ENCODE measurements around the gene ARPP21.

DNA sequence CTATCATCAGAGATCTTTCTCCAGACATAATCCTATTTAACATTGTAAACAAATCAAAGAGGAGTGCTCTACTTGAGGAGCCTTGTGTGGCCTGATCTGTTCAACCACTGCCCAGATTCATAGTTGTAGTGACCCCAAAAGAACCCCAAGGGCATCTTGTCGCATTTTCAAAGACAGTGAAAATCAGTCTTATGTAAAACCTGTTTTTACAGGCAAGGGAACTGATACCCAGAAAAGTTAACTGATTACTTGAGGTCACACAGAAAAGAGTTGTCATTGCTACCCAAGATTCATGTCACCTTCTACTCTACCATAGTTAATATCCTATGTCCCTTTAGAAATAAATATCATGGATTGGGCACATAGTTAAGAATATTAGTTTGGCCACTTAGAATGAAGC, 40.5 kb upstream of the ARPP21 start:
- TF ChIP-seq, protein P1, sequence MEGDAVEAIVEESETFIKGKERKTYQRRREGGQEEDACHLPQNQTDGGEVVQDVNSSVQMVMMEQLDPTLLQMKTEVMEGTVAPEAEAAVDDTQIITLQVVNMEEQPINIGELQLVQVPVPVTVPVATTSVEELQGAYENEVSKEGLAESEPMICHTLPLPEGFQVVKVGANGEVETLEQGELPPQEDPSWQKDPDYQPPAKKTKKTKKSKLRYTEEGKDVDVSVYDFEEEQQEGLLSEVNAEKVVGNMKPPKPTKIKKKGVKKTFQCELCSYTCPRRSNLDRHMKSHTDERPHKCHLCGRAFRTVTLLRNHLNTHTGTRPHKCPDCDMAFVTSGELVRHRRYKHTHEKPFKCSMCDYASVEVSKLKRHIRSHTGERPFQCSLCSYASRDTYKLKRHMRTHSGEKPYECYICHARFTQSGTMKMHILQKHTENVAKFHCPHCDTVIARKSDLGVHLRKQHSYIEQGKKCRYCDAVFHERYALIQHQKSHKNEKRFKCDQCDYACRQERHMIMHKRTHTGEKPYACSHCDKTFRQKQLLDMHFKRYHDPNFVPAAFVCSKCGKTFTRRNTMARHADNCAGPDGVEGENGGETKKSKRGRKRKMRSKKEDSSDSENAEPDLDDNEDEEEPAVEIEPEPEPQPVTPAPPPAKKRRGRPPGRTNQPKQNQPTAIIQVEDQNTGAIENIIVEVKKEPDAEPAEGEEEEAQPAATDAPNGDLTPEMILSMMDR (conservative IDR thresholded peaks at IDR 0.05; ENCODE audit: low read length): no peak
- no peak for TF ChIP-seq EZH2phosphoT487 (IDR thresholded peaks at IDR 0.05; ENCODE audit: borderline replicate concordance)

Measured in Loucy (cell line).